Gastrocnemius medialis (tissue), 4 donors: Measurements from ENCODE around the gene GTF3C5.

Source experiments
- CTCF ChIP-seq, 5 experiments: fragments of 450-650 bp in 3 of 5; fragments of 200-600 bp in 2 of 5; sonication (generic) in 2 of 5; IDR thresholded peaks in 4 of 5; conservative IDR thresholded peaks in 1 of 5; 1 replicate in 4 of 5; 2 replicates in 1 of 5; pipeline ENCODE4 v1.5.1; 2016 to 2019; ENCODE audit warnings: antibody characterized with exemption in 5 of 5, mild to moderate bottlenecking in 3 of 5, moderate library complexity in 3 of 5
- POLR2A ChIP-seq, 2 donors: fragments of 450-650 bp; IDR thresholded peaks; one replicate each; pipeline ENCODE4 v1.6.1; 2017; ENCODE audit warnings: antibody characterized with exemption in 2 of 2, mild to moderate bottlenecking in 2 of 2, moderate library complexity in 2 of 2

GRCh38 chr9:133027134-133027533, 3.7 kb upstream of the GTF3C5 start:
- no peak for TF ChIP-seq CTCF (IDR thresholded peaks at IDR 0.05 in 4 of 5, conservative IDR thresholded peaks at IDR 0.05 in 1 of 5)
- no peak for TF ChIP-seq POLR2A (IDR thresholded peaks at IDR 0.05)
